WTC11 (cell line): ENCODE data around the gene MIPEP. TPM values are rescaled to one million over a fixed set of nuclear protein-coding genes. Genes with fewer than 3 reads are reported as not detected.

Source experiments
- ATAC-seq: fragments of 200-7000 bp; cut with Tn5 transposase; 2 replicates; pipeline ENCODE4 v1.10.0; 2021; ENCODE audit warnings: mild to moderate bottlenecking, moderate library complexity
- CTCF ChIA-PET: fragments of 300-600 bp; sonication (Branson Sonifier 250); formaldehyde crosslinking; loops from one replicate; lab custom pipeline; 2021; ENCODE audit warnings: antibody characterized with exemption; lab: Charles Lee
- POLR2A ChIA-PET: fragments of 350-600 bp; sonication (Branson Sonifier 250); formaldehyde crosslinking; loops from one replicate; lab custom pipeline; 2021; ENCODE audit warnings: antibody characterized with exemption; lab: Charles Lee
- DNase-seq: peaks from one replicate; pipeline ENCODE4 v3.0.0; 2021; ENCODE audit warnings: low spot score
- H3K27ac Mint-ChIP-seq: 2 replicates; pipeline ENCODE4 v1.8.0; 2021; ENCODE audit warnings: mixed read lengths
- H3K27me3 Mint-ChIP-seq: 2 replicates; pipeline ENCODE4 v1.8.0; 2021; ENCODE audit warnings: low read depth, mild to moderate bottlenecking, moderate library complexity, mixed read lengths
- H3K36me3 Mint-ChIP-seq: 2 replicates; pipeline ENCODE4 v1.8.0; 2021; ENCODE audit warnings: mixed read lengths
- H3K4me1 Mint-ChIP-seq: 2 replicates; pipeline ENCODE4 v1.8.0; 2022; ENCODE audit warnings: mixed read lengths
- H3K4me3 Mint-ChIP-seq: 2 replicates; pipeline ENCODE4 v1.8.0; 2021; ENCODE audit warnings: mild to moderate bottlenecking, moderate library complexity, mixed read lengths
- H3K9me3 Mint-ChIP-seq: 2 replicates; pipeline ENCODE4 v1.8.0; 2021; ENCODE audit warnings: mixed read lengths
- E2F1 ChIP-seq: sonication (generic); formaldehyde crosslinking; IDR thresholded peaks from 2 replicates; pipeline ENCODE4 v1.8.0; 2022; ENCODE audit warnings: mild to moderate bottlenecking, missing genetic modification reagents
- EMX1 ChIP-seq: fragments of 250-450 bp; sonication (Bioruptor Pico); IDR thresholded peaks from 2 replicates; pipeline ENCODE4 v1.8.0; 2021; ENCODE audit warnings: mild to moderate bottlenecking
- IRF2 ChIP-seq: sonication (generic); formaldehyde crosslinking; IDR thresholded peaks from 2 replicates; pipeline ENCODE4 v1.8.0; 2022; ENCODE audit warnings: low read depth, missing genetic modification reagents, borderline replicate concordance
- NFE2L1 ChIP-seq: sonication (generic); formaldehyde crosslinking; IDR thresholded peaks from 2 replicates; pipeline ENCODE4 v1.8.1; 2023; ENCODE audit warnings: missing genetic modification reagents
- NR1H2 ChIP-seq: sonication (generic); formaldehyde crosslinking; IDR thresholded peaks from 2 replicates; pipeline ENCODE4 v1.9.0; 2021; ENCODE audit warnings: mild to moderate bottlenecking, moderate library complexity, missing genetic modification reagents
- OVOL2 ChIP-seq: fragments of 250-450 bp; sonication (Bioruptor Pico); IDR thresholded peaks from 2 replicates; pipeline ENCODE4 v1.9.0; 2021; ENCODE audit warnings: mild to moderate bottlenecking, borderline replicate concordance
- SMAD4 ChIP-seq: sonication (generic); formaldehyde crosslinking; IDR thresholded peaks from 2 replicates; pipeline ENCODE4 v1.8.0; 2022; ENCODE audit warnings: mild to moderate bottlenecking, missing genetic modification reagents
- TCF7 ChIP-seq: sonication (generic); formaldehyde crosslinking; IDR thresholded peaks from 2 replicates; pipeline ENCODE4 v1.8.0; 2022; ENCODE audit warnings: mild to moderate bottlenecking, low read depth, missing genetic modification reagents, moderate library complexity
- ZBTB21 ChIP-seq: sonication (generic); formaldehyde crosslinking; IDR thresholded peaks from 2 replicates; pipeline ENCODE4 v1.8.1; 2023; ENCODE audit warnings: mild to moderate bottlenecking, missing genetic modification reagents, borderline replicate concordance
- ZNF138 ChIP-seq: sonication (generic); formaldehyde crosslinking; conservative IDR thresholded peaks from 2 replicates; pipeline ENCODE4 v1.8.1; 2022; ENCODE audit warnings: mild to moderate bottlenecking, moderate library complexity, missing genetic modification reagents
- ZNF219 ChIP-seq: sonication (generic); formaldehyde crosslinking; IDR thresholded peaks from 2 replicates; pipeline ENCODE4 v1.8.0; 2023; ENCODE audit warnings: missing genetic modification reagents, mild to moderate bottlenecking, borderline replicate concordance
- ZNF512 ChIP-seq: sonication (generic); formaldehyde crosslinking; IDR thresholded peaks from 2 replicates; pipeline ENCODE4 v1.8.1; 2022; ENCODE audit warnings: missing genetic modification reagents, borderline replicate concordance
- ZSCAN18 ChIP-seq: fragments of 250-450 bp; sonication (Bioruptor Pico); IDR thresholded peaks from 2 replicates; pipeline ENCODE4 v2.1.2; 2022; ENCODE audit warnings: mild to moderate bottlenecking, moderate library complexity
- total RNA-seq: library from RNA; stranded (reverse); gene quantifications from 3 replicates; pipeline ENCODE4 v1.2.3, GENCODE V29; 2021
- TF ChIP-seq, protein P1 (sequence below): fragments of 250-450 bp; sonication (Bioruptor Pico); IDR thresholded peaks from 2 replicates; pipeline ENCODE4 v1.9.0; 2021; ENCODE audit warnings: mild to moderate bottlenecking
- TF ChIP-seq, protein P2 (sequence below): sonication (generic); formaldehyde crosslinking; IDR thresholded peaks from 2 replicates; pipeline ENCODE4 v1.8.1; 2022; ENCODE audit warnings: mild to moderate bottlenecking, missing genetic modification reagents, moderate library complexity, borderline replicate concordance
- TF ChIP-seq, protein P3 (sequence below): sonication (generic); formaldehyde crosslinking; IDR thresholded peaks from 2 replicates; pipeline ENCODE4 v1.8.1; 2023; ENCODE audit warnings: mild to moderate bottlenecking, missing genetic modification reagents
- TF ChIP-seq, protein P4 (sequence below): sonication (generic); formaldehyde crosslinking; IDR thresholded peaks from 2 replicates; pipeline ENCODE4 v1.8.0; 2023; ENCODE audit warnings: missing genetic modification reagents
- TF ChIP-seq, protein P5 (sequence below): sonication (generic); formaldehyde crosslinking; IDR thresholded peaks from 2 replicates; pipeline ENCODE4 v1.8.1; 2023; ENCODE audit warnings: mild to moderate bottlenecking, missing genetic modification reagents, moderate library complexity

Gene MIPEP
- total RNA-seq, 1 experiment from 2014 or later, result 30.5 TPM

DNA sequence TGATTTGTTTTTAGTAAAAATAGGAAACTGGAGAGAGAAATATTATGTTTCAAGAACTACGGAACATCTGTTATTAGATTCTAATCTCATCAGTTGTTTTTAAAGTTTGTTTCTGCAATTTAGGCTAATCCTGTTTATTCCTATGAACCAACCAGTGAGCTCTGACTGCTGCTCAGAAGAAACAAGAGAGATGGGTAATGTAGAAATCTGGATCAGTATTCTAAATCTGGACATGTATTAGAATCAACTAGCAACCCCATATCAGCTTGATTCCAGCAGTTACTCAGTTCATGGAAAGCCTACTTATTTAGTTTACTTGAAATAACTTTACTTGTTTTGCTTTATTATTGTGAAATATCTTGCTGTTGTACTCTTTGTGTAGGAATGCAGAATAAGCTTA, 203.8 kb downstream of the MIPEP start:
- POLR2A ChIA-PET, result no interaction called here
- H3K4me1 Mint-ChIP-seq, result peaks cover 4% of the 10 kb centered on the region; the same call in 1 of the 2 replicates
- DNase-seq (no peak), ATAC-seq (no peak)
- H3K9me3 Mint-ChIP-seq, result peaks cover 54% of the 10 kb centered on the region
- no peak overlapping the region for H3K27ac Mint-ChIP-seq
- H3K36me3 Mint-ChIP-seq, result peaks cover 31% of the 10 kb centered on the region
- no peaks in the 10 kb centered on the region; the same call in 1 of the 2 replicates for H3K27me3 Mint-ChIP-seq
- CTCF ChIA-PET, result no interaction called here
- no peak overlapping the region for H3K4me3 Mint-ChIP-seq
- TF ChIP-seq ZBTB21 (CRISPR knock-in tag), result no peak
- TF ChIP-seq SMAD4, result no peak
- TF ChIP-seq ZNF219 (CRISPR knock-in tag), result no peak
- TF ChIP-seq, protein P1, sequence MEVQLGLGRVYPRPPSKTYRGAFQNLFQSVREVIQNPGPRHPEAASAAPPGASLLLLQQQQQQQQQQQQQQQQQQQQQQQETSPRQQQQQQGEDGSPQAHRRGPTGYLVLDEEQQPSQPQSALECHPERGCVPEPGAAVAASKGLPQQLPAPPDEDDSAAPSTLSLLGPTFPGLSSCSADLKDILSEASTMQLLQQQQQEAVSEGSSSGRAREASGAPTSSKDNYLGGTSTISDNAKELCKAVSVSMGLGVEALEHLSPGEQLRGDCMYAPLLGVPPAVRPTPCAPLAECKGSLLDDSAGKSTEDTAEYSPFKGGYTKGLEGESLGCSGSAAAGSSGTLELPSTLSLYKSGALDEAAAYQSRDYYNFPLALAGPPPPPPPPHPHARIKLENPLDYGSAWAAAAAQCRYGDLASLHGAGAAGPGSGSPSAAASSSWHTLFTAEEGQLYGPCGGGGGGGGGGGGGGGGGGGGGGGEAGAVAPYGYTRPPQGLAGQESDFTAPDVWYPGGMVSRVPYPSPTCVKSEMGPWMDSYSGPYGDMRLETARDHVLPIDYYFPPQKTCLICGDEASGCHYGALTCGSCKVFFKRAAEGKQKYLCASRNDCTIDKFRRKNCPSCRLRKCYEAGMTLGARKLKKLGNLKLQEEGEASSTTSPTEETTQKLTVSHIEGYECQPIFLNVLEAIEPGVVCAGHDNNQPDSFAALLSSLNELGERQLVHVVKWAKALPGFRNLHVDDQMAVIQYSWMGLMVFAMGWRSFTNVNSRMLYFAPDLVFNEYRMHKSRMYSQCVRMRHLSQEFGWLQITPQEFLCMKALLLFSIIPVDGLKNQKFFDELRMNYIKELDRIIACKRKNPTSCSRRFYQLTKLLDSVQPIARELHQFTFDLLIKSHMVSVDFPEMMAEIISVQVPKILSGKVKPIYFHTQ, result no peak
- TF ChIP-seq ZNF138 (CRISPR knock-in tag), result no peak
- TF ChIP-seq ZSCAN18 (CRISPR knock-in tag), result no peak

DNA sequence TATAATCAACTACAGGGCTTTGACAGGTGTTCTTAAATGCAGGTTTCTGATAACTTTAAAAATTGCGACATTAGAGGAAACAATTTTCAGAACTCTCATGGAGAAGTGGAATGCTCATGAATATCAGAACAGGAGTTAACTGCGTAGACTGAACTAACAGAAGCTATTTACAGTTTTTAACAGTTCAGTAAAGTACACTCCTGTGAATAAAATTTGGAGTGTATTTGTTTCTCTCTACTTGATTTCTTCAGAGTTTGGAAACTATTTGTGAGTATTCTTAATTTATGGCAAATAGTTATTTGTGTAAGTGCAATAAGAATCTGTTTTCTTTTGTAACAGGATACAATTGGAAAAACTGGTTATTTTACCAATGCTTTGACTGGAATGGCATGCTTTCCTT, 204.6 kb downstream of the MIPEP start:
- ChIA-PET CTCF (no interaction called here), POLR2A (no interaction called here)
- Mint-ChIP-seq H3K27ac (no peak overlapping the region), H3K27me3 (no peaks in the 10 kb centered on the region; the same call in 1 of the 2 replicates), H3K4me3 (no peak overlapping the region), H3K4me1 (peaks cover 4% of the 10 kb centered on the region; the same call in 1 of the 2 replicates), H3K36me3 (peaks cover 31% of the 10 kb centered on the region), H3K9me3 (peaks cover 61% of the 10 kb centered on the region)
- DNase-seq, result no peak
- ATAC-seq, result no peak
- TF ChIP-seq OVOL2 (CRISPR knock-in tag) (no peak), IRF2 (CRISPR knock-in tag) (no peak), NFE2L1 (no peak), ZNF512 (CRISPR knock-in tag) (no peak)
- TF ChIP-seq, protein P2, sequence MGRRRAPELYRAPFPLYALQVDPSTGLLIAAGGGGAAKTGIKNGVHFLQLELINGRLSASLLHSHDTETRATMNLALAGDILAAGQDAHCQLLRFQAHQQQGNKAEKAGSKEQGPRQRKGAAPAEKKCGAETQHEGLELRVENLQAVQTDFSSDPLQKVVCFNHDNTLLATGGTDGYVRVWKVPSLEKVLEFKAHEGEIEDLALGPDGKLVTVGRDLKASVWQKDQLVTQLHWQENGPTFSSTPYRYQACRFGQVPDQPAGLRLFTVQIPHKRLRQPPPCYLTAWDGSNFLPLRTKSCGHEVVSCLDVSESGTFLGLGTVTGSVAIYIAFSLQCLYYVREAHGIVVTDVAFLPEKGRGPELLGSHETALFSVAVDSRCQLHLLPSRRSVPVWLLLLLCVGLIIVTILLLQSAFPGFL (CRISPR knock-in tag), result no peak
- TF ChIP-seq, protein P3, sequence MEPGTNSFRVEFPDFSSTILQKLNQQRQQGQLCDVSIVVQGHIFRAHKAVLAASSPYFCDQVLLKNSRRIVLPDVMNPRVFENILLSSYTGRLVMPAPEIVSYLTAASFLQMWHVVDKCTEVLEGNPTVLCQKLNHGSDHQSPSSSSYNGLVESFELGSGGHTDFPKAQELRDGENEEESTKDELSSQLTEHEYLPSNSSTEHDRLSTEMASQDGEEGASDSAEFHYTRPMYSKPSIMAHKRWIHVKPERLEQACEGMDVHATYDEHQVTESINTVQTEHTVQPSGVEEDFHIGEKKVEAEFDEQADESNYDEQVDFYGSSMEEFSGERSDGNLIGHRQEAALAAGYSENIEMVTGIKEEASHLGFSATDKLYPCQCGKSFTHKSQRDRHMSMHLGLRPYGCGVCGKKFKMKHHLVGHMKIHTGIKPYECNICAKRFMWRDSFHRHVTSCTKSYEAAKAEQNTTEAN (CRISPR knock-in tag), result no peak
- TF ChIP-seq, protein P4, sequence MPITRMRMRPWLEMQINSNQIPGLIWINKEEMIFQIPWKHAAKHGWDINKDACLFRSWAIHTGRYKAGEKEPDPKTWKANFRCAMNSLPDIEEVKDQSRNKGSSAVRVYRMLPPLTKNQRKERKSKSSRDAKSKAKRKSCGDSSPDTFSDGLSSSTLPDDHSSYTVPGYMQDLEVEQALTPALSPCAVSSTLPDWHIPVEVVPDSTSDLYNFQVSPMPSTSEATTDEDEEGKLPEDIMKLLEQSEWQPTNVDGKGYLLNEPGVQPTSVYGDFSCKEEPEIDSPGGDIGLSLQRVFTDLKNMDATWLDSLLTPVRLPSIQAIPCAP, result no peak

GRCh38 chr13:23683084-23683483, 206.1 kb downstream of the MIPEP start:
- Mint-ChIP-seq H3K4me3 (no peak overlapping the region), H3K36me3 (peaks cover 44% of the 10 kb centered on the region), H3K4me1 (peaks cover 4% of the 10 kb centered on the region; the same call in 1 of the 2 replicates), H3K27ac (no peak overlapping the region), H3K9me3 (peaks cover 72% of the 10 kb centered on the region), H3K27me3 (no peaks in the 10 kb centered on the region; the same call in 1 of the 2 replicates)
- POLR2A ChIA-PET, result no interaction called here
- ATAC-seq, result no peak
- CTCF ChIA-PET, result no interaction called here
- no peak for DNase-seq
- no peak for TF ChIP-seq NR1H2 (CRISPR knock-in tag)
- no peak for TF ChIP-seq TCF7
- TF ChIP-seq, protein P5, sequence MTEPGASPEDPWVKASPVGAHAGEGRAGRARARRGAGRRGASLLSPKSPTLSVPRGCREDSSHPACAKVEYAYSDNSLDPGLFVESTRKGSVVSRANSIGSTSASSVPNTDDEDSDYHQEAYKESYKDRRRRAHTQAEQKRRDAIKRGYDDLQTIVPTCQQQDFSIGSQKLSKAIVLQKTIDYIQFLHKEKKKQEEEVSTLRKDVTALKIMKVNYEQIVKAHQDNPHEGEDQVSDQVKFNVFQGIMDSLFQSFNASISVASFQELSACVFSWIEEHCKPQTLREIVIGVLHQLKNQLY, result no peak
- TF ChIP-seq, protein P3 (CRISPR knock-in tag), result no peak
- TF ChIP-seq E2F1 (CRISPR knock-in tag), result no peak
- no peak for TF ChIP-seq EMX1 (CRISPR knock-in tag)
